ENCODE results near the gene TMEM94. TPM values are rescaled to one million over a fixed set of nuclear protein-coding genes. Genes with fewer than 3 reads are reported as not detected.

The TMEM94 gene
- total and polyA plus RNA-seq, 2 of the 13 experiments (the other 11 are each of a cell fraction or from before 2014, with no cell fraction given): 32.6 to 134 TPM

DNA sequence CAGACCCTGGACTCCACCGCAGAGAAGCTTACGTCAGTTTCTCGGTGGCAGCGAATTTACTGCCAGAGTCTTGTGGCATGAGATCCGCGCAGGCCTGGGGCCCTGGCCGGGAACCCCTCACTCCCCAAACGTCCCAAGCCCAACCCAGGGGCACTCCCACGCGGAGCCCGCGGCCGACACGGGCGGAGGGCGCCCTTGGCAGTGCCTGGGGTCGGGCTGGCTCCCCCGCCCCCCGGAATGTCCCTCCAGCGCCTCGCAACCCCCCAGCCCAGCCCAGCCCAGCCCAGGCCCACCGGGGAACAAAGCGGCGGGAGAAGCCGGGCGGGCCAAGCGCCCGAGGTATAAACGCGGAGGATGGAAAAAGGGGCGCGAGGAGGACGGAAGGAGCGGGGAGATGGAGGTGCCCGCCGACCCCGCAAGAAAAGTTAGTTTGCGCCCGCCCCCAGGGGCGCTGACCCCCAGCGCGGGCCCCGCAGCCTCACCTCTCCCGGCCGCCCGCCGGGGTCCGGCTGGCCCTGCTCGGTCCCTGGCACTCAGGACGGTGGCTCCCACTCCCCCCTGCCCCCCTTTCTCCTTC is 58.6 kb downstream of the TMEM94 start (continued):
- TF ChIP-seq, protein P1, sequence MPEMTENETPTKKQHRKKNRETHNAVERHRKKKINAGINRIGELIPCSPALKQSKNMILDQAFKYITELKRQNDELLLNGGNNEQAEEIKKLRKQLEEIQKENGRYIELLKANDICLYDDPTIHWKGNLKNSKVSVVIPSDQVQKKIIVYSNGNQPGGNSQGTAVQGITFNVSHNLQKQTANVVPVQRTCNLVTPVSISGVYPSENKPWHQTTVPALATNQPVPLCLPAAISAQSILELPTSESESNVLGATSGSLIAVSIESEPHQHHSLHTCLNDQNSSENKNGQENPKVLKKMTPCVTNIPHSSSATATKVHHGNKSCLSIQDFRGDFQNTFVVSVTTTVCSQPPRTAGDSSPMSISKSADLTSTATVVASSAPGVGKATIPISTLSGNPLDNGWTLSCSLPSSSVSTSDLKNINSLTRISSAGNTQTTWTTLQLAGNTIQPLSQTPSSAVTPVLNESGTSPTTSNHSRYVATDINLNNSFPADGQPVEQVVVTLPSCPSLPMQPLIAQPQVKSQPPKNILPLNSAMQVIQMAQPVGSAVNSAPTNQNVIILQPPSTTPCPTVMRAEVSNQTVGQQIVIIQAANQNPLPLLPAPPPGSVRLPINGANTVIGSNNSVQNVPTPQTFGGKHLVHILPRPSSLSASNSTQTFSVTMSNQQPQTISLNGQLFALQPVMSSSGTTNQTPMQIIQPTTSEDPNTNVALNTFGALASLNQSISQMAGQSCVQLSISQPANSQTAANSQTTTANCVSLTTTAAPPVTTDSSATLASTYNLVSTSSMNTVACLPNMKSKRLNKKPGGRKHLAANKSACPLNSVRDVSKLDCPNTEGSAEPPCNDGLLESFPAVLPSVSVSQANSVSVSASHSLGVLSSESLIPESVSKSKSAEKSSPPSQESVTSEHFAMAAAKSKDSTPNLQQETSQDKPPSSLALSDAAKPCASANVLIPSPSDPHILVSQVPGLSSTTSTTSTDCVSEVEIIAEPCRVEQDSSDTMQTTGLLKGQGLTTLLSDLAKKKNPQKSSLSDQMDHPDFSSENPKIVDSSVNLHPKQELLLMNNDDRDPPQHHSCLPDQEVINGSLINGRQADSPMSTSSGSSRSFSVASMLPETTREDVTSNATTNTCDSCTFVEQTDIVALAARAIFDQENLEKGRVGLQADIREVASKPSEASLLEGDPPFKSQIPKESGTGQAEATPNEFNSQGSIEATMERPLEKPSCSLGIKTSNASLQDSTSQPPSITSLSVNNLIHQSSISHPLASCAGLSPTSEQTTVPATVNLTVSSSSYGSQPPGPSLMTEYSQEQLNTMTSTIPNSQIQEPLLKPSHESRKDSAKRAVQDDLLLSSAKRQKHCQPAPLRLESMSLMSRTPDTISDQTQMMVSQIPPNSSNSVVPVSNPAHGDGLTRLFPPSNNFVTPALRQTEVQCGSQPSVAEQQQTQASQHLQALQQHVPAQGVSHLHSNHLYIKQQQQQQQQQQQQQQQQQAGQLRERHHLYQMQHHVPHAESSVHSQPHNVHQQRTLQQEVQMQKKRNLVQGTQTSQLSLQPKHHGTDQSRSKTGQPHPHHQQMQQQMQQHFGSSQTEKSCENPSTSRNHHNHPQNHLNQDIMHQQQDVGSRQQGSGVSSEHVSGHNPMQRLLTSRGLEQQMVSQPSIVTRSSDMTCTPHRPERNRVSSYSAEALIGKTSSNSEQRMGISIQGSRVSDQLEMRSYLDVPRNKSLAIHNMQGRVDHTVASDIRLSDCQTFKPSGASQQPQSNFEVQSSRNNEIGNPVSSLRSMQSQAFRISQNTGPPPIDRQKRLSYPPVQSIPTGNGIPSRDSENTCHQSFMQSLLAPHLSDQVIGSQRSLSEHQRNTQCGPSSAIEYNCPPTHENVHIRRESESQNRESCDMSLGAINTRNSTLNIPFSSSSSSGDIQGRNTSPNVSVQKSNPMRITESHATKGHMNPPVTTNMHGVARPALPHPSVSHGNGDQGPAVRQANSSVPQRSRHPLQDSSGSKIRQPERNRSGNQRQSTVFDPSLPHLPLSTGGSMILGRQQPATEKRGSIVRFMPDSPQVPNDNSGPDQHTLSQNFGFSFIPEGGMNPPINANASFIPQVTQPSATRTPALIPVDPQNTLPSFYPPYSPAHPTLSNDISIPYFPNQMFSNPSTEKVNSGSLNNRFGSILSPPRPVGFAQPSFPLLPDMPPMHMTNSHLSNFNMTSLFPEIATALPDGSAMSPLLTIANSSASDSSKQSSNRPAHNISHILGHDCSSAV (CRISPR knock-in tag; IDR thresholded peaks at IDR 0.05; ENCODE audit: borderline replicate concordance): no peak
- no peak for TF ChIP-seq BRCA1 (CRISPR knock-in tag; IDR thresholded peaks at IDR 0.05)
- TF ChIP-seq, protein P2, sequence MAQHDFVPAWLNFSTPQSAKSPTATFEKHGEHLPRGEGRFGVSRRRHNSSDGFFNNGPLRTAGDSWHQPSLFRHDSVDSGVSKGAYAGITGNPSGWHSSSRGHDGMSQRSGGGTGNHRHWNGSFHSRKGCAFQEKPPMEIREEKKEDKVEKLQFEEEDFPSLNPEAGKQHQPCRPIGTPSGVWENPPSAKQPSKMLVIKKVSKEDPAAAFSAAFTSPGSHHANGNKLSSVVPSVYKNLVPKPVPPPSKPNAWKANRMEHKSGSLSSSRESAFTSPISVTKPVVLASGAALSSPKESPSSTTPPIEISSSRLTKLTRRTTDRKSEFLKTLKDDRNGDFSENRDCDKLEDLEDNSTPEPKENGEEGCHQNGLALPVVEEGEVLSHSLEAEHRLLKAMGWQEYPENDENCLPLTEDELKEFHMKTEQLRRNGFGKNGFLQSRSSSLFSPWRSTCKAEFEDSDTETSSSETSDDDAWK (CRISPR knock-in tag; IDR thresholded peaks at IDR 0.05): no peak
- TF ChIP-seq ZNF34 (CRISPR knock-in tag; IDR thresholded peaks at IDR 0.05; ENCODE audit: borderline replicate concordance): no peak
- no peak; the same call in 1 of the 2 replicates for TF ChIP-seq RFXANK (CRISPR knock-in tag; IDR thresholded peaks at IDR 0.05)
- no peak for TF ChIP-seq POLR2AphosphoS2 (IDR thresholded peaks at IDR 0.05; ENCODE audit: low read depth, low read length)
- TF ChIP-seq ZFP41 (CRISPR knock-in tag; IDR thresholded peaks at IDR 0.05; ENCODE audit: borderline replicate concordance): 0 out of 2 replicates have a peak, but pooled peaks have one; percentile 30
- no peak for TF ChIP-seq ZNF841 (CRISPR knock-in tag; IDR thresholded peaks at IDR 0.05; ENCODE audit: borderline replicate concordance)
- TF ChIP-seq ZBTB40 (IDR thresholded peaks at IDR 0.05): no peak
- peak; percentile 38; the same call in 1 of the 2 replicates for TF ChIP-seq ZBTB40 (CRISPR knock-in tag; IDR thresholded peaks at IDR 0.05)
- no peak for TF ChIP-seq ZNF619 (CRISPR knock-in tag; IDR thresholded peaks at IDR 0.05)

Data from HepG2 (cell line).